Ascending aorta (tissue), 2 donors: ENCODE data around the gene MYO1B. TPM values are rescaled to one million over a fixed set of nuclear protein-coding genes. Genes with fewer than 3 reads are reported as not detected.
A peak's percentile ranks its signal among the peaks of the same experiment; 100 is the strongest.

Source experiments
- DNase-seq, 2 donors: peaks; one replicate each; pipeline ENCODE4 v3.0.0-alpha.2; 2019; ENCODE audit warnings: low spot score in 2 of 2
- H3K27ac ChIP-seq, 2 donors: fragments of 200-600 bp; sonication (generic); one replicate each; pipeline ENCODE4 v1.5.1; 2016 to 2017; ENCODE audit warnings: mild to moderate bottlenecking in 1 of 2
- H3K27me3 ChIP-seq: fragments of 200-600 bp; sonication (generic); one replicate; pipeline ENCODE4 v1.5.1; 2017
- H3K36me3 ChIP-seq, 2 donors: fragments of 200-600 bp; sonication (generic); one replicate each; pipeline ENCODE4 v1.5.1; 2016
- H3K4me1 ChIP-seq, 2 donors: fragments of 200-600 bp; sonication (generic); one replicate each; pipeline ENCODE4 v1.5.1; 2016 to 2017; ENCODE audit warnings: mild to moderate bottlenecking in 1 of 2
- H3K4me3 ChIP-seq, 2 donors: fragments of 200-600 bp; sonication (generic); one replicate each; pipeline ENCODE4 v1.5.1; 2016 to 2017; ENCODE audit warnings: mild to moderate bottlenecking in 1 of 2
- H3K9me3 ChIP-seq, 2 donors: fragments of 200-600 bp; sonication (generic); one replicate each; pipeline ENCODE4 v1.5.1; 2016
- intact Hi-C: fragments of 100-400 bp; cut with DNase I; formaldehyde crosslinking; loops from one replicate; pipeline ENCODE4 v1.15.1; 2023
- total RNA-seq: library from RNA; depleted of rRNA; stranded (reverse); fragments of >200 nt; gene quantifications from one replicate; pipeline ENCODE4 v1.1.0, GENCODE V29; 2016
- TF ChIP-seq, protein P1 (sequence below), 3 experiments: fragments of 200-600 bp in 2 of 3; fragments of 450-650 bp in 1 of 3; sonication (generic) in 2 of 3; IDR thresholded peaks; one replicate each; pipeline ENCODE4 v1.5.1; 2016 to 2019; ENCODE audit warnings: antibody characterized with exemption in 3 of 3, mild to moderate bottlenecking in 1 of 3, moderate library complexity in 1 of 3

Gene MYO1B
- total RNA-seq, 1 donor from 2014 or later = 27.4 TPM

- H3K36me3 ChIP-seq = peaks cover 6 to 8% of the 10 kb centered on the region in 2 donors
- H3K4me3 ChIP-seq = no peak overlapping the region
- peaks cover 0 to 26% of the 10 kb centered on the region in 2 donors for H3K4me1 ChIP-seq
- H3K9me3 ChIP-seq = no peaks in the 10 kb centered on the region
- TF ChIP-seq, protein P1, sequence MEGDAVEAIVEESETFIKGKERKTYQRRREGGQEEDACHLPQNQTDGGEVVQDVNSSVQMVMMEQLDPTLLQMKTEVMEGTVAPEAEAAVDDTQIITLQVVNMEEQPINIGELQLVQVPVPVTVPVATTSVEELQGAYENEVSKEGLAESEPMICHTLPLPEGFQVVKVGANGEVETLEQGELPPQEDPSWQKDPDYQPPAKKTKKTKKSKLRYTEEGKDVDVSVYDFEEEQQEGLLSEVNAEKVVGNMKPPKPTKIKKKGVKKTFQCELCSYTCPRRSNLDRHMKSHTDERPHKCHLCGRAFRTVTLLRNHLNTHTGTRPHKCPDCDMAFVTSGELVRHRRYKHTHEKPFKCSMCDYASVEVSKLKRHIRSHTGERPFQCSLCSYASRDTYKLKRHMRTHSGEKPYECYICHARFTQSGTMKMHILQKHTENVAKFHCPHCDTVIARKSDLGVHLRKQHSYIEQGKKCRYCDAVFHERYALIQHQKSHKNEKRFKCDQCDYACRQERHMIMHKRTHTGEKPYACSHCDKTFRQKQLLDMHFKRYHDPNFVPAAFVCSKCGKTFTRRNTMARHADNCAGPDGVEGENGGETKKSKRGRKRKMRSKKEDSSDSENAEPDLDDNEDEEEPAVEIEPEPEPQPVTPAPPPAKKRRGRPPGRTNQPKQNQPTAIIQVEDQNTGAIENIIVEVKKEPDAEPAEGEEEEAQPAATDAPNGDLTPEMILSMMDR (IDR thresholded peaks at IDR 0.05) = no peak
- no peak for DNase-seq
- H3K27ac ChIP-seq = peak overlapping the region; percentile 56 to 67
- intact Hi-C loops = loop anchor here (2.0 to 5.0 kb wide), 2 partner anchors 19 to 138 kb away; partner anchors contain the start of gene MYO1B
- H3K27me3 ChIP-seq = no peaks in the 10 kb centered on the region
Measured at GRCh38 chr2:191385416-191386160, 140.4 kb downstream of the MYO1B start.

DNA sequence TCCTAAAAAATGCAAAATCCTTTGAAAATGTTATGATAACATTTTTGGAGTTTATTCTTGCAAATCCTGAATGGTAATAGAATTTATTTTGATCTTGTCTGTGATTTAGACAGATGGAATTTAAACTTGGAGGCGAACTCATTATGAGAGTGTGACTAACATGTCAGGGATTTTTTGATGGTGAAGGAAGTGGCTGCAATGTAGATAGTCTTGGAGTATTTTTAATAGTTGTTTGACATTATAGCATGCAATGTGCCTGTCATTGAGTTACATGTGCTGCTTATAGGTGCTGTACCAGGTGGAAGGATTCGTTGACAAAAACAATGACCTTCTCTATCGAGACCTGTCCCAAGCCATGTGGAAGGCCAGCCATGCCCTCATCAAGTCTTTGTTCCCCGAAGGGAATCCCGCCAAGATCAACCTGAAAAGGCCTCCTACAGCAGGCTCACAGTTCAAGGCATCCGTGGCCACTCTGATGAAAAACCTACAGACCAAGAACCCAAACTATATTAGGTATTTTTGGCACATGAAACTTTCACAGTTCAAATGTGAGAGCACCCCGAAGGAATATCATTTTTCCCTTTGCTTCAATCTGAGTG lies 141.8 kb downstream of the MYO1B start:
- intact Hi-C loops = loop anchor here (5.0 kb wide), 1 partner anchor 140 kb away; the partner anchor contains the start of gene MYO1B
- no peak for DNase-seq
- no peak overlapping the region for H3K4me3 ChIP-seq
- no peaks in the 10 kb centered on the region for H3K9me3 ChIP-seq
- TF ChIP-seq, protein P1 (IDR thresholded peaks at IDR 0.05) = no peak
- no peaks in the 10 kb centered on the region for H3K27me3 ChIP-seq
- peak overlapping the region; percentile 73 to 81 for H3K27ac ChIP-seq
- peaks cover 16 to 21% of the 10 kb centered on the region in 2 donors for H3K36me3 ChIP-seq
- H3K4me1 ChIP-seq = peaks cover 0 to 26% of the 10 kb centered on the region in 2 donors

DNA sequence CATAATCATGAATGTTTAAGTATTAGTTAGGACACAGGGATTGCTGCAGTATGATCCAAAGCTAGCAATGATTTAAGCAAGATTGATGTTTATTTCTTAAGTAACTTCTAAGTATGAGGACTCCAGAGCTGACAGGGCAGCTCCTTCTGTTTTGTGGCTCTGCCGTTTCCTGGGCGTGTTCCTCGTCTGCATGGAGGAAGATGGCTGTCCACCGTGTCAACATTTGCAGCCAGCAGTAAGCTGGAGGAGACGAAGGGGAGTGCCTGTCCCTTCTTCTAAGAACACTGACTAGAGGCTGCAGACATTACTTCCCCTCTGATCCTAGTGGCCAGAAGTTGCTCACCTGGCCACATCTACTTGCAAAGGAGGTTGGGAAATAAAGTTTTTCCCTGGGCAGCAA lies 144.1 kb downstream of the MYO1B start:
- intact Hi-C loops = loop anchor here (5.0 kb wide), 1 partner anchor 142 kb away; the partner anchor contains the start of gene MYO1B
- Histone ChIP-seq H3K27me3 (no peaks in the 10 kb centered on the region), H3K4me1 (peaks cover 0 to 26% of the 10 kb centered on the region in 2 donors), H3K9me3 (no peaks in the 10 kb centered on the region), H3K36me3 (peaks cover 29 to 34% of the 10 kb centered on the region in 2 donors), H3K4me3 (no peak overlapping the region), H3K27ac (peak overlapping the region in 1 of 2 donors; percentile 73)
- TF ChIP-seq, protein P1 (IDR thresholded peaks at IDR 0.05) = no peak
- no peak for DNase-seq

DNA sequence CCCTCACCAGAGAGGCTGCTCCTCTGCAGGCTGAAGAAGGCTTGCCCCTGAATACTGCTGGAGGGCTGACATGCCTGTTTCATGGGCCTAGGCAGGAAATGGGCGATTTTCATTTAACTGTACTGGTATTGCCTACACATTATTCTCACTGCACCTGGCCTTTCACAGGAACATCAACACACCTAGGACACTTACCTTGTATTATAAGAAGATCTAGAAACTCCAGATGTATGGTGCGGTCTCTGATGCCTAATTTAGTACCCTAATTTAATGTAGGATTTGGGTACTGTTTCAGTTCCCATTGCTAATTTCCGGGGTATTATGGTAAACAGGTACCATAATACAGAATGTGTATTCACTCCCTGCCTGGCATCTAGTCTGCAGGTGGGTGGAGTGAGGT lies 146.0 kb downstream of the MYO1B start:
- peaks cover 39 to 47% of the 10 kb centered on the region in 2 donors for H3K36me3 ChIP-seq
- peaks cover 0 to 13% of the 10 kb centered on the region in 2 donors for H3K4me1 ChIP-seq
- TF ChIP-seq, protein P1 (IDR thresholded peaks at IDR 0.05) = no peak
- no peak overlapping the region for H3K27ac ChIP-seq
- no peaks in the 10 kb centered on the region for H3K27me3 ChIP-seq
- no peak overlapping the region for H3K4me3 ChIP-seq
- no peak for DNase-seq
- intact Hi-C loops = no loop called here
- no peaks in the 10 kb centered on the region for H3K9me3 ChIP-seq

DNA sequence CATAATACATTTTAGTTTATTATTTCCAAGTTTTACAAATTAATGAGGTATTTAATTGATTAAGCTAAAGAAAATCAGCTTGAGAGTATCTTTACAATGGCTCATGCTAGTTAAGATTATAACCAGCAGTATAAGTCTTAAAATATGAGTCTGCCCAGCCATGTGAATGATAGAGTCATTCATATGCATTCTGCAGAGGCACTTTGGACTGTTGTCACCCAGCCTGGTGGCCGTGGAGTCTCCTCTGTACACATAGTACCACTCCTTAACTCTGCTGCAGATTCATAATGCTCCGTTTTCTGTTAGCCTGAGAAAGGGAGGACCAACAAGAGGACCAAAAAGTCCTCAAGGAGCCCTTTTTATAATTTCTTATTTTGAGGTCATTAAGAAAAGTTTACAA lies 148.8 kb downstream of the MYO1B start:
- TF ChIP-seq, protein P1 (IDR thresholded peaks at IDR 0.05) = no peak
- H3K4me3 ChIP-seq = no peak overlapping the region

More for the DNA sequence above, 148.8 kb downstream of the MYO1B start:
- Histone ChIP-seq H3K4me1 (no peaks in the 10 kb centered on the region), H3K9me3 (no peaks in the 10 kb centered on the region), H3K27ac (no peak overlapping the region), H3K36me3 (peaks cover 40 to 50% of the 10 kb centered on the region in 2 donors), H3K27me3 (no peaks in the 10 kb centered on the region)
- intact Hi-C loops = no loop called here
- DNase-seq = no peak
